GM12878 (cell line): ENCODE measurements around the gene FSIP1. TPM values are rescaled to one million over a fixed set of nuclear protein-coding genes. Genes with fewer than 3 reads are reported as not detected.

Experiments
- ATAC-seq: fragments of 200-7000 bp; cut with Tn5 transposase; 3 replicates; pipeline ENCODE4 v1.9.1; 2020; ENCODE audit warnings: mild to moderate bottlenecking, moderate library complexity
- BruUV-seq: library from RNA; stranded (reverse); fragments of 400-500 nt; replicated peaks from 2 replicates; lab custom pipeline; 2021; lab: Mats Ljungman, UMichigan
- CTCF ChIA-PET: fragments of 300-600 bp; sonication (Branson Sonifier 250); formaldehyde crosslinking; extraction: SDS; loops from one replicate; lab custom pipeline; 2021; ENCODE audit warnings: inconsistent platforms; lab: Yijun Ruan, JAX
- POLR2A ChIA-PET: fragments of 350-600 bp; formaldehyde crosslinking; extraction: SDS; loops from one replicate; lab custom pipeline; 2021; ENCODE audit warnings: inconsistent platforms; lab: Charles Lee
- RAD21 ChIA-PET: fragments of 300-600 bp; sonication (Branson Sonifier 250); formaldehyde crosslinking; loops from one replicate; lab custom pipeline; 2023; ENCODE audit warnings: antibody characterized with exemption; ENCODE audit not compliant: unreplicated experiment; lab: Charles Lee
- SMC1A ChIA-PET: fragments of 300-600 bp; sonication (Branson Sonifier 250); formaldehyde crosslinking; loops from one replicate; lab custom pipeline; 2023; ENCODE audit not compliant: unreplicated experiment, uncharacterized antibody; lab: Charles Lee
- DNase-seq: peaks from one replicate; pipeline ENCODE4 v3.0.0-alpha.2; 2011; ENCODE audit warnings: low read depth, low spot score
- FAIRE-seq: peaks from 3 replicates; lab custom pipeline; 2011; peaks lifted over from hg19 to GRCh38; lab: Jason Lieb, UNC
- H2AFZ ChIP-seq: 2 replicates; pipeline ENCODE4 v1.6.0; 2011; ENCODE audit warnings: low read depth, low read length, control low read depth; ENCODE audit not compliant: control insufficient read depth
- H3K27ac ChIP-seq: 2 replicates; pipeline ENCODE4 v1.5.1; 2011; ENCODE audit warnings: control low read depth; ENCODE audit not compliant: control insufficient read depth, insufficient read depth
- H3K27me3 ChIP-seq, 2 experiments: replicated peaks in 1 of 2; 2 replicates each; pipeline versions ENCODE4 v1.6.0 to v1.6.1; 2011; ENCODE audit warnings: low read length in 1 of 2; ENCODE audit not compliant: control insufficient read depth in 2 of 2, insufficient read depth in 2 of 2
- H3K36me3 ChIP-seq, 2 experiments: 2 replicates each; pipeline ENCODE4 v1.5.1; 2011; ENCODE audit warnings: low read length in 1 of 2; ENCODE audit not compliant: control insufficient read depth in 2 of 2, insufficient read depth in 2 of 2
- H3K4me1 ChIP-seq: 2 replicates; pipeline ENCODE4 v1.6.1; 2011; ENCODE audit warnings: mild to moderate bottlenecking, low read length, moderate library complexity, mixed read lengths; ENCODE audit not compliant: control insufficient read depth, insufficient read depth
- H3K4me2 ChIP-seq: 2 replicates; pipeline ENCODE4 v1.6.0; 2011; ENCODE audit warnings: control low read depth; ENCODE audit not compliant: control insufficient read depth, insufficient read depth
- H3K4me3 ChIP-seq: fragments of 200-600 bp; sonication (generic); 2 replicates; pipeline ENCODE4 v1.5.1; 2016
- H3K79me2 ChIP-seq: 2 replicates; pipeline ENCODE4 v1.6.0; 2011; ENCODE audit warnings: low read length; ENCODE audit not compliant: control insufficient read depth, insufficient read depth
- H3K9ac ChIP-seq: 2 replicates; pipeline ENCODE4 v1.8.0; 2011; ENCODE audit warnings: low read length, control low read depth, mixed read lengths; ENCODE audit not compliant: control insufficient read depth, insufficient read depth
- H3K9me3 ChIP-seq: replicated peaks from 3 replicates; pipeline ENCODE4 v1.5.1; 2011; ENCODE audit warnings: mild to moderate bottlenecking, low read length; ENCODE audit not compliant: control insufficient read depth, insufficient read depth
- H4K20me1 ChIP-seq: 2 replicates; pipeline ENCODE4 v1.6.0; 2011; ENCODE audit not compliant: control insufficient read depth, insufficient read depth
- ATF7 ChIP-seq: fragments of 450-650 bp; IDR thresholded peaks from 2 replicates; pipeline ENCODE4 v1.6.1; 2016; ENCODE audit warnings: low read depth, mild to moderate bottlenecking
- HDAC2 ChIP-seq: fragments of 200-600 bp; sonication (generic); IDR thresholded peaks from 2 replicates; pipeline ENCODE4 v1.6.1; 2017
- JUND ChIP-seq: IDR thresholded peaks from 2 replicates; pipeline ENCODE4 v1.6.1; 2012; ENCODE audit warnings: low read depth, mild to moderate bottlenecking, low read length, improper control_type of control experiment, moderate library complexity
- MEF2B ChIP-seq: fragments of 450-650 bp; IDR thresholded peaks from 2 replicates; pipeline ENCODE4 v1.6.1; 2018; ENCODE audit warnings: mild to moderate bottlenecking, moderate library complexity; ENCODE audit not compliant: partially characterized antibody, poor library complexity, severe bottlenecking
- WRNIP1 ChIP-seq: IDR thresholded peaks from 2 replicates; pipeline ENCODE4 v1.6.1; 2011; ENCODE audit warnings: low read depth, low read length, improper control_type of control experiment, borderline replicate concordance
- YBX1 ChIP-seq: fragments of 450-650 bp; IDR thresholded peaks from 2 replicates; pipeline ENCODE4 v1.6.1; 2016; ENCODE audit warnings: antibody characterized with exemption
- ZBED1 ChIP-seq: IDR thresholded peaks from 2 replicates; pipeline ENCODE4 v1.6.1; 2016; ENCODE audit warnings: borderline replicate concordance
- WGBS: methylation state at CpG from one replicate; pipeline ENCODE4 v1.1.6; 2016; ENCODE audit warnings: low lambda C conversion rate; ENCODE audit not compliant: insufficient replicate concordance, insufficient coverage; ENCODE audit errors: missing lambda C conversion rate; 5-methylcytosine and 5-hydroxymethylcytosine counted together
- in situ Hi-C: fragments of 300-500 bp; cut with MboI; formaldehyde crosslinking; loops from 9 replicates; pipeline ENCODE4 v1.14.3; 2018; ENCODE audit warnings: mixed read lengths
- intact Hi-C: fragments of 100-400 bp; cut with micrococcal nuclease; formaldehyde crosslinking; loops from one replicate; pipeline ENCODE4 v1.14.2; 2022; ENCODE audit not compliant: unreplicated experiment
- polyA plus RNA-seq, 11 experiments: library from polyadenylated mRNA; depleted of rRNA in 4 of 11; unstranded in 6 of 11; stranded (reverse) in 5 of 11; fragments of >200 nt; fragmentation: Nextera tagmentation in 4 of 11; fragmentation: Illumina TruSeq in 1 of 11; extraction: Ambion mirVana in 4 of 11; extraction: Trizol in 1 of 11; gene quantifications; 1 replicate in 1 of 11; 2 replicates in 10 of 11; pipeline versions ENCODE4 v1.2.1 to v1.2.3, GENCODE V29; 2011 to 2016; ENCODE audit warnings: inconsistent platforms in 2 of 11, missing spikeins in 2 of 11, low read depth in 1 of 11
- total RNA-seq, 4 experiments: library from RNA; depleted of rRNA in 3 of 4; stranded (reverse); fragments of >200 nt in 3 of 4; fragmentation: Illumina TruSeq in 1 of 4; extraction: Trizol in 1 of 4; gene quantifications; 2 replicates each; pipeline versions ENCODE4 v1.2.1 to v1.2.3, GENCODE V29; 2013 to 2021

The FSIP1 gene
- total and polyA plus RNA-seq, 10 of the 15 experiments (the other 5 are each of a cell fraction or from before 2014, with no cell fraction given), result 0.15 to 0.67 (median 0.35) TPM

- no peak for ATAC-seq
- Histone ChIP-seq H2AFZ (no peak overlapping the region), H3K9me3 (no peaks in the 10 kb centered on the region), H3K9ac (no peak overlapping the region), H3K27me3 (no peaks in the 10 kb centered on the region; a peak in 2 of 4 replicates), H3K4me3 (no peak overlapping the region), H3K27ac (no peak overlapping the region), H3K4me1 (no peaks in the 10 kb centered on the region), H3K4me2 (no peak overlapping the region), H3K36me3 (no peaks in the 10 kb centered on the region), H4K20me1 (no peaks in the 10 kb centered on the region), H3K79me2 (no peaks in the 10 kb centered on the region)
- ChIA-PET CTCF (interaction anchor here (0.6 to 8.5 kb wide), 3 partner anchors 21 to 429 kb away, joined by 3 to 68 read pairs (median 4); no protein-coding TSS in a partner anchor), RAD21 (interaction anchor here (2.9 kb wide), 1 partner anchor 170 kb away, joined by 23 read pairs; no protein-coding TSS in a partner anchor), POLR2A (no interaction called here), SMC1A (interaction anchor here (0.8 to 2.7 kb wide), 3 partner anchors 23 to 462 kb away, joined by 3 to 27 read pairs (median 6); no protein-coding TSS in a partner anchor)
- intact Hi-C loops, result no loop called here
- in situ Hi-C loops, result loop anchor here (25.0 kb wide), 1 partner anchor 775 kb away; no protein-coding TSS in a partner anchor
- no TSS peak for BruUV-seq
- TF ChIP-seq ZBED1 (no peak), ATF7 (no peak), JUND (no peak)
- 51% methylated on average over 17 of the region's 17 CpGs for WGBS
- no peak for FAIRE-seq
- DNase-seq, result no peak
These were observed 195.4 kb downstream of the FSIP1 start for GRCh38 chr15:39587096-39587721.

GRCh38 chr15:39586387-39587095 lies 196.1 kb downstream of the FSIP1 start:
- H3K9ac ChIP-seq, result no peak overlapping the region
- BruUV-seq, result no TSS peak
- no peak for TF ChIP-seq MEF2B
- TF ChIP-seq YBX1, result no peak
- no peak for TF ChIP-seq WRNIP1
- no peak for TF ChIP-seq HDAC2
- DNase-seq (no peak), ATAC-seq (no peak), FAIRE-seq (no peak)
- H3K36me3 ChIP-seq, result no peaks in the 10 kb centered on the region
- in situ Hi-C loops, result loop anchor here (25.0 kb wide), 1 partner anchor 774 kb away; no protein-coding TSS in a partner anchor
- peaks cover 2 to 3% of the 10 kb centered on the region in 2 experiments for H3K27me3 ChIP-seq
- no peaks in the 10 kb centered on the region for H3K79me2 ChIP-seq
- no peaks in the 10 kb centered on the region for H3K4me1 ChIP-seq
- no peak overlapping the region for H2AFZ ChIP-seq
- H3K4me3 ChIP-seq, result no peak overlapping the region
- ChIA-PET SMC1A (interaction anchor here (0.6 to 2.7 kb wide), 4 partner anchors 24 to 461 kb away, joined by 3 to 27 read pairs (median 4); no protein-coding TSS in a partner anchor), POLR2A (no interaction called here), RAD21 (interaction anchor here (2.9 kb wide), 1 partner anchor 171 kb away, joined by 23 read pairs; no protein-coding TSS in a partner anchor), CTCF (interaction anchor here (0.8 to 8.5 kb wide), 6 partner anchors 8 to 1145 kb away, joined by 3 to 68 read pairs (median 3); no protein-coding TSS in a partner anchor)
- H3K27ac ChIP-seq, result no peak overlapping the region
- no peak overlapping the region for H3K4me2 ChIP-seq
- H4K20me1 ChIP-seq, result no peaks in the 10 kb centered on the region
- whole genome bisulfite sequencing, result 36% methylated on average over 10 of the region's 10 CpGs
- intact Hi-C loops, result no loop called here
- no peaks in the 10 kb centered on the region for H3K9me3 ChIP-seq
